Fibroblast of villous mesenchyme (primary cell): Measurements from ENCODE around the gene C22orf31. TPM values are rescaled to one million over a fixed set of nuclear protein-coding genes. Genes with fewer than 3 reads are reported as not detected.
"Not testable (repeated sequence)": the region's sequence is repeated elsewhere in the genome, so short reads cannot be mapped to it uniquely, and the experiment has no call there.

Experiments
- DNase-seq: peaks from one replicate; pipeline ENCODE4 v3.0.0-alpha.2; 2010; ENCODE audit warnings: low read depth
- H3K4me3 ChIP-seq: 2 replicates; pipeline ENCODE4 v1.5.1; 2011; ENCODE audit warnings: low read depth, mild to moderate bottlenecking, low read length
- CTCF ChIP-seq: IDR thresholded peaks from 2 replicates; pipeline ENCODE4 v1.5.1; 2012; ENCODE audit warnings: low read depth, mild to moderate bottlenecking, low read length; ENCODE audit not compliant: insufficient read depth
- total RNA-seq: library from RNA; depleted of rRNA; stranded (reverse); fragments of >200 nt; gene quantifications from 2 replicates; pipeline ENCODE4 v1.2.3, GENCODE V29; 2012

C22orf31 gene
- total RNA-seq, 1 donor = not detected

GRCh38 chr22:29049655-29050263 is 11.9 kb downstream of the C22orf31 start:
- DNase-seq = no peak
- TF ChIP-seq CTCF = no peak
- no peak overlapping the region for H3K4me3 ChIP-seq

GRCh38 chr22:29048822-29049654 is 12.6 kb downstream of the C22orf31 start:
- no peak for DNase-seq
- no peak overlapping the region for H3K4me3 ChIP-seq
- TF ChIP-seq CTCF = no peak

- H3K4me3 ChIP-seq = no peak overlapping the region
- DNase-seq = peak; percentile 76
- TF ChIP-seq CTCF = no peak
Measured at GRCh38 chr22:29044657-29045176, 16.9 kb downstream of the C22orf31 start.

- no peak overlapping the region for H3K4me3 ChIP-seq
- TF ChIP-seq CTCF = no peak
- peak; percentile 59 for DNase-seq
Measured at GRCh38 chr22:29043906-29044575, 17.6 kb downstream of the C22orf31 start.

- TF ChIP-seq CTCF = no peak
- H3K4me3 ChIP-seq = no peak overlapping the region
- peak; percentile 31 for DNase-seq
Measured at GRCh38 chr22:29041408-29041807, 20.2 kb downstream of the C22orf31 start.

GRCh38 chr22:29040385-29041275 is 21.0 kb downstream of the C22orf31 start:
- TF ChIP-seq CTCF = peak; percentile 99
- DNase-seq = peak; percentile 89
- no peak overlapping the region for H3K4me3 ChIP-seq

- H3K4me3 ChIP-seq, DNase-seq: not testable (repeated sequence)
Measured at GRCh38 chr22:29039684-29040083, 21.9 kb downstream of the C22orf31 start.
